Stimulated activated CD8-positive, alpha-beta memory T cell treated with anti-CD3 and anti-CD28 coated beads, Interleukin-4, amount 100 ng/mL, for 48 hours (primary cell): ENCODE data around the gene TTLL8.

ENCODE experiments used
- DNase-seq: peaks from one replicate; pipeline ENCODE4 v3.0.0-alpha.2; 2020

The TTLL8 gene

DNA sequence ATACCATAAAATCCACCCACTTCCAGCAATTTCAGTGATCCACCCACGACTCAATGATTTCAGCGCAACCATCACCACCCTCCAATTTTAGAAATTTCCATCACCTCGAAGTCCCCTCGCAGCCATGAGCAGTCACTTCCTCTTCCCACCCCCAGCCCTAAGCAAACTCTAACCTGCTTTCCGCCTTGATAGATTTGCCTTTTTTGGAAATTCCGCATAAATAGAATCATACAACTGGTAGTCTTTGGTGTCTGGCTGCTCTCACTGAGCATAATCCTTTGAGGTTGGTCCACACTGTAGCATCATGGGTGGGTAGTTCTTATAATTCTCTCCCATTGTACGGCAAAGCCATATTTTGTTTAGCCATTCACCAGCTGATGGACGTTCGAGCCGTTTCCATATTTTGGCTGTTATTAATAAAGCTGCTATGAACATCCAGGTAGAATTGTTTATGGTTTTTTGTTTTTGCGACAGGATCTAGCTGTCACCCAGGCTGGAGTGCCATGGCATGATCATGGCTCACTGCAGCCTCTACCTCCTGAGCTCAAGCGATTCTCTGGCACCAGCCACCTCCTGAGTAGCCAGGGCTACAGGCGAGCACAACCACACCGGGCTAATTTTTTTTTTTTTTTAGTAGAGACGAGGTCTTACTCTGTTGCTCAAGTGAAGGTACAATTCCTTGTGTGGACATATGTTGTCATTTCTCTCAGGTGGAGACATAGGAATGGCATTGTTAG is 81.5 kb downstream of the TTLL8 start:
- peak; percentile 70 for DNase-seq

DNA sequence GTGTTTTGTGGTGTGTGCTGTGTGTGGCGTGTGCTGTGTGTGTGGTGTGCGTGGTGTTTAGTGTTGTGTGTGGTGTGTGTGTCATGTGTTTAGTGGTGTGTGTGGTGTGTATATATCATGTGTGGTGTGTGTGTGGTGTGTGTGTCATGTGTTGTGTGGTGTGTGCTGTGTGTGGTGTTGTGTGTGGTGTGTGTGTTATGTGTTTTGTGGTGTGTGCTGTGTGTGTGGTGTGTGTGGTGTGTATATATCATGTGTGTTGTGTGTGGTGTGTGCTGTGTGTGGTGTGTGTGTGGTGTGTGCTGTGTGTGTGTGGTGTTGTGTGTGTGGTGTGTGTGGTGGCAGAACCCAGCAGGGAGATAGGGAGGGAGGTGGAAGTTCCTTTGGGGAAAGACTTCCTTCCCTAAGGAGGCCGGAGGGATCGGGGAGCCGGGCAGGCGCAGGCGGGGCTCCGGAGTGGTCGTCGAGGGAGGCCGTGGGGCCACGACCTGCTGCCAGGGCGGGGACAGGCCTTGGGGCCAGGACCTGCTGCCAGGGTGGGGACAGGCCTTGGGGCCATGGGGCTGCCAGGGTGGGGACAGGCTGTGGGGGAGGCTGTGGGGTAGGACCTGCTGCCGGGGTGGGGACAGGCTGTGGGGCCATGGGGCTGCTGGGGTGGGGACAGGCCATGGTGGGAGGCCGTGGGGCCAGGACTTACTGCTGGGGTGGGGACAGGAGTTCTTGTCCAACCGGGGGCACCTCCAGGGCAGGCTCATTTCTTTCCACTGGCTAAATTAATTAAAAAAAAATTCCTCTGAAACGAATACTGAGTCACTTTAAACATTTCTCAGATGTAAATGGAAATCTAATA is 82.3 kb downstream of the TTLL8 start:
- DNase-seq = peak; percentile 74

- DNase-seq = peak; percentile 23
Measured at GRCh38 chr22:49973018-49973961, 84.8 kb downstream of the TTLL8 start.

DNA sequence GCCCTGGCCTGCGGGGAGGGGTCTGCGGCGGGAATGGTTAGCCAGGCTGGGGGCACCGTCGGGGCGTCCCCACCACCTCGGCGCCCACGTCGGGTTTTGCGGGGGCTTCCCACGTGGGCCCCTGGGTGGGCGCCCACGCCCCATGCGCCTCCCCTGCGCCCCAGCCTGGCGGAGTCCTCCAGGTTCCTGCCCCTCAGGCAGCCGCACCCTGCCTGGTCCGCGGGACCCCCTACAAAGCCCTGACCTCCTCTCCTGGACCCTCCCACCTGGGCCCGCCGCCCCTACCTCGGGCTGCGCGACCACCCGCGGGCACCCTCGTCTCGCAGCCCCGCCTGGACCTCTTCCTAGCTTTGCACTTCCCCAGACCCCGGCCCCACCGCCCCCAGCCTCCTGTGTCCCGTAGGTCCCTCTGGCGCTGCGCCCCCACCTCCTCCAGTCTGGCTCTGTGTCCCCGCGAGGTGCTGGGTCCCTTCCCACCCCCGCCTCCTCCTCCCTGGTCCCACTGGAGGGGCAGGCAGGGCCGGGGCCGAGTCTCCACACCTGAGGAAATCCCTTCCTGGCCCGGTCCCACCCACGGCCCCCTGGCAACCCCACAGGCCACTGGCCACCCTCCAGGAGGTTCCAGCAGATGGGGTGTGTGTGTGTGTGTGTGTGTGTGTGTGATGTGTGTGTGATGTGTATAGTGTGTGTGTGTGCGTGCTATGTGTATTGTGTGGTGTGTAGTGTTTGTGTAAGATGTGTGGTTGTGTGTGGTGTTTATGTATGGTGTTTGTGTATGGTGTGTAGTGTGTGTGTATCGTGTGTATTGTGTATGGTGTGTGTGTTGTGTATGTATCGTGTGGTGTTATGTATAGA is 85.7 kb downstream of the TTLL8 start:
- DNase-seq = peak; percentile 38

DNA sequence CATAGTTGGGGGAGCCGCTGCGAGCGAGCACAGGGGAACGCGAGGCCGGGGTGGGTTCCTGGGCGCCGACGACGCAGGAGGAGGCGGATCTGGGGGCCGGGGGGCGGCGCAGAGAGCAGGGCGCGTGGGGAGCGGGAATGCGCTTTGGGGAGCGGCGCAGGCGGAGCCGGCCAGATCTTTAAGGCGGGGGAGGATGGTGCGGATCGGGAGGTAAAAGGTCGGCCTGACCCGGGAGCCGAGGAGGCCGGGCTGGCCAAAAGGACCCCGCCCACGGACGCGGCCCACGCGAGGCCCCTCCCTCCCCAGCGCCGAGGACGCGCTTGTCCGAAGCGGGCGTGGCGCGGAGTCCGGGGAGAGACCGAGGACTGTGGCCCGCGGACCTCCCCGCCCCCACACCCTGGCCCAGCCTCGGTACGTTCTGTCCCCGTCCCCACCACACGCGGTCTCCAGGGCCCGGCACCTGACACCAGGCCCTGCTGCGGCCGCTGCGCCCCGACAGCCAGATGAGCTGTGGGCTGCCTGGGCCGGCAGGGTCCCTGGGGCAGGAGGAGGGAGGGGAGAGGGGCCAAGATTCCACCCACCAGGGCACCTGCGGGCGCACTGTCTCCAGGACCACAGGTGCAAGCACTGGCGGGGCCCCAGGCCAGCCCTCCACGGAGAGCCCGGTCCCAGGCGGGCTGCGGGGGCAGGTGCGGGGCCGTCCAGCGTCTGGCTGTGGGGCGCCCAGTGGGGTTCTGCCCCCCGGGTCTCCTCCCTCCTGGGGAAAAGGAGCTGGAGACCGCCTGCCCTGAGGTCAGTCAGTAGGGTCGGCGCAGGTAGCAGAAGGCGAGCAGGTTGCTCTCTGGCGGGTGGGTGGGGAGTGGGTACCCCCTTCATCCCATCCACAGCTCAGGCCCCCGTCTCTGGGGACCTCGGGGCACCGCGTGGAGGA is 86.6 kb downstream of the TTLL8 start:
- peak; percentile 84 for DNase-seq

DNA sequence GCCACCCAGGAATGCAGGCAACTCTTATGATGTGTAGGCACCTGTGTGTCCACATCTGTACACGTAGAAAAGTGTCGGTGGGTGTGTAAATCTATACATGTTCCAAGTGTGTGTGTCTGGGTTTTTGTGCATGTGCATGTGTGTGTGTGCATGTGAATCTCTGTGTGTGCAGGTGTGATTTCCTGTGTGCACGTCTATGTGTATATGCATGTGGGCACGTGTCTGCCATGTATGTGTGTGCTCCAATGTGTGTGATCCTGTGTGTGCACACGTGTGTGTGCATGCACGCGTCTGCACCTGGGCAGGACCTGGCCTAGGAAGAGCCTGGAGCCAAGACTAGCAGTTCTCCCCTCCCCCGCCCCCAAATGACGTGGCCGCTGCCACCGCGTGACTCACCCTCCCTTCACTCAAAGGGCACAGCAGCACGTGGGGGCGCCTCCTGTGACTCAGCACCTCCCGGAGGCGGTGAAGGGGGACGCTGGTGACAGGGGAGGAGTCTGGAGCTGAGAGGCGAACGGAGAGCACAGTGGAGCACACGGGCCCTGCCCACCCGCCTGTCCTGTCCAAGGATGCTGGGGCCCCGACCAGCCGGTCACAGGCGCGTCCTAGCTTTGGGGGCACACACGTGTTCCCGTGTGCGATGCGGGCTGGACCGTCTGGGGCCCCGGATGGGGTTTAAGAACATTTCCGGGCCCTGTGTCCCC is 87.4 kb downstream of the TTLL8 start:
- DNase-seq = peak; percentile 96

DNA sequence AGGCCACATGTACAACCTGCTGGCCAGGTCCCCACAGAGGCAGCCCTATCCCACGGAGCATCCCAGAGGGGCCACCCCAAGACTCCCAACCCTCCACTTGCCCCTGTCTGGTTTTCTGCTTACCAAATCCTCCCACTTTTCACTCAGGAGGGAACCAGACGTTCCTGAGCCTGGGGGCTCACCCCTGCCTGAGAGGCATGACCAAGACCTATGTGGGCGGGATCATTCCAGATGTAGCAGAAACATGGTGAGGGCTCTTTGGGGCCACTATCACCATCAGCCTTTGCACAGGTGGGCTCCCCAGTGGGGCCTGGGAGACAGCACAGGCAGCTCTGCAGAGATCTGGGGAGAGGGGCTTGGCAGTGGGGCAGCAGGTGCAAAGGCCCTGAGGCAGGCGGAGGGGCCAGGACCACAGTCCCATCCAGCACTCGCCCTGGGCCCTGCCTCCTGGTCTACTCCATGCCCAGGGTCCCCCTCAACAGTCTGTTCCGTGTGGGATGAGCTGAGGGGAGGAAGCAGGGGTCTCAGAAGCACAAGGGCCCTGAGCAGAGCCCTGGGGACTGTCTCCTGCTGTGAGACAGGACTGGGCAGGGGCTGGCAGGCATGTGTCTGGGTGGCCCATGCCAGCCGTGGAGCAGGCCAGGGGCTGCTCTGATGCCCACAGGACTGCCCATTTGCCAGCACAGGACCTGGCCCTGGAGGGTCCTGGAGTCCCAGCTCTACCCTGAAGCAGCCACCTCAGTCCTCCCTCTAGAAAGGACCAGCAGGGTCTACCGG is 88.2 kb downstream of the TTLL8 start:
- peak; percentile 33 for DNase-seq

DNA sequence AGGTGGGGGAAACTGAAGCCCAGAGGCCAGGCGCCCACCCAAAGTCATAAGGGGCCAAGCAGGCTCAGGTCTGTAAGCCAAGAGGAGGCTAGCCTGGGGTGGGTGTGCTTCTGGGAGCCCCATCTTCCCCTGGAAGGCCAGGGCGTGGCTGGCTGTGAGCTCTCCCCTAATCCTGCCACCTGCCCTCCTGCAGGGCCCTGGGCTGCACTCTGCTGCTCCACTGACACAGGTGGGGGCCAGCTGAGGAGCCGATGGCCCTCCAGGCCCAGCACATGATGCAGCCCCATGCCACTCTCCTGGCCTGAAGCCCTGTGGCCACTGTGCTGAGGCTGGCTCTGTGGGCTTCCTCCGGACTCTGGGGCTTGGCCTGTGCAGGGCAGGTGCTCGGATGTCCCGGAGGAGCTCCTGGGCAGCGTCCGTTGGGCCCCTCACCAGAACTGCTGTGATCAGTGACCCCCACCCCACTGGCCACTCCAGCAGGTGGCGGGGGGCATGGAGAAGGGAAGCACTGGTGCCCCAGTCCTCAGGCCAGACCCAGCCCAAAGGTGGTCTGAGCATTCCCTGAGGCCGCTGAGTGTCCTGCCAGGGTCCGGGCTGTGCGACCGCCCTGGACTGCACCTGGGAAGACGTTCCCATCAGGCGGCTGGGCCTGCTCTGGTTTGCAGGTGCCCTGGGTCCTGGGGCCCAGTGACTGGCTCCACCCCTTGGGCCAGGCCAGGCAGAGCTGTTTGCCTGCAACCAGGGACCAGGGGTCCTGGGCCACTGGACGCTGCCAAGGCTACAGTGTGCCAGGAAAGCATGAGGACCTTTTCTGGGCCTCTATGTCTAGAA is 89.1 kb downstream of the TTLL8 start:
- peak; percentile 31 for DNase-seq
